EH (cell line): ENCODE data around the gene LAMC1.

ENCODE experiments used
- DNase-seq: peaks from one replicate; pipeline ENCODE4 v3.0.0-alpha.2; 2015; ENCODE audit warnings: low read depth

The LAMC1 gene

GRCh38 chr1:183023146-183023600 is at the start of gene LAMC1:
Gene LAMC1 (plus strand): TSS chr1:183023420. CDS start chr1:183023717, 297 bp downstream.
- peak; percentile 90 for DNase-seq

- peak; percentile 49 for DNase-seq
Measured at GRCh38 chr1:182974506-182975191, 48.6 kb upstream of the LAMC1 start.

- peak; percentile 20 for DNase-seq
Measured at GRCh38 chr1:182977480-182977879, 45.7 kb upstream of the LAMC1 start.

- no peak for DNase-seq
Measured at GRCh38 chr1:182978151-182978853, 44.9 kb upstream of the LAMC1 start.

GRCh38 chr1:182984138-182984537 is 39.1 kb upstream of the LAMC1 start:
- DNase-seq, result no peak

GRCh38 chr1:182984621-182985020 is 38.6 kb upstream of the LAMC1 start:
- peak; percentile 9 for DNase-seq

GRCh38 chr1:182985876-182986275 is 37.3 kb upstream of the LAMC1 start:
- DNase-seq, result no peak

- DNase-seq, result peak; percentile 54
Measured at GRCh38 chr1:182990413-182991144, 32.6 kb upstream of the LAMC1 start.

GRCh38 chr1:182993746-182994145 is 29.5 kb upstream of the LAMC1 start:
- DNase-seq, result no peak

GRCh38 chr1:182995894-182996293 is 27.3 kb upstream of the LAMC1 start:
- DNase-seq, result no peak

GRCh38 chr1:182996816-182997215 is 26.4 kb upstream of the LAMC1 start:
- peak; percentile 83 for DNase-seq

- DNase-seq, result no peak
Measured at GRCh38 chr1:182998482-182998881, 24.7 kb upstream of the LAMC1 start.

- DNase-seq, result no peak
Measured at GRCh38 chr1:183000167-183000962, 22.9 kb upstream of the LAMC1 start.

GRCh38 chr1:183002267-183002666 is 21.0 kb upstream of the LAMC1 start:
- no peak for DNase-seq

- DNase-seq, result no peak
Measured at GRCh38 chr1:183002797-183003196, 20.4 kb upstream of the LAMC1 start.

GRCh38 chr1:183003203-183003602 is 20.0 kb upstream of the LAMC1 start:
- DNase-seq, result no peak

GRCh38 chr1:183004141-183004540 is 19.1 kb upstream of the LAMC1 start:
- no peak for DNase-seq

- no peak for DNase-seq
Measured at GRCh38 chr1:183011859-183012258, 11.4 kb upstream of the LAMC1 start.

- no peak for DNase-seq
Measured at GRCh38 chr1:183012301-183012994, 10.8 kb upstream of the LAMC1 start.

- DNase-seq, result no peak
Measured at GRCh38 chr1:183019139-183019740, 4.0 kb upstream of the LAMC1 start.

- DNase-seq, result peak; percentile 37
Measured at GRCh38 chr1:183019860-183020259, 3.4 kb upstream of the LAMC1 start.
